Stimulated activated CD4-positive, alpha-beta T cell treated with anti-CD3 and anti-CD28 coated beads, Interleukin-1b, Interleukin-23, amount 100 ng/mL, for 24 hours (primary cell): ENCODE measurements around the gene NACC2.

Experiments used
- DNase-seq, 4 experiments: peaks; one replicate each; pipeline ENCODE4 v3.0.0-alpha.2; 2020; ENCODE audit warnings: low read depth in 4 of 4, low spot score in 1 of 4

The NACC2 gene

GRCh38 chr9:136014147-136014923 lies 80.8 kb downstream of the NACC2 start:
- DNase-seq: no peak

- no peak for DNase-seq
Measured at GRCh38 chr9:136013524-136014034, 81.5 kb downstream of the NACC2 start.

- no peak for DNase-seq
Measured at GRCh38 chr9:136013116-136013515, 82.0 kb downstream of the NACC2 start.

- DNase-seq: no peak
Measured at GRCh38 chr9:136012651-136013050, 82.4 kb downstream of the NACC2 start.

GRCh38 chr9:136011703-136012496 lies 83.2 kb downstream of the NACC2 start:
- DNase-seq: no peak

- DNase-seq: no peak
Measured at GRCh38 chr9:136011376-136011702, 83.8 kb downstream of the NACC2 start.

GRCh38 chr9:136010615-136011361 lies 84.3 kb downstream of the NACC2 start:
- no peak for DNase-seq

GRCh38 chr9:136010176-136010575 lies 84.9 kb downstream of the NACC2 start:
- DNase-seq: no peak

GRCh38 chr9:136009516-136009915 lies 85.6 kb downstream of the NACC2 start:
- no peak for DNase-seq

GRCh38 chr9:136008693-136008997 lies 86.4 kb downstream of the NACC2 start:
- DNase-seq: no peak

- no peak for DNase-seq
Measured at GRCh38 chr9:136007934-136008692, 87.0 kb downstream of the NACC2 start.

GRCh38 chr9:136007276-136007933 lies 87.7 kb downstream of the NACC2 start:
- no peak for DNase-seq

GRCh38 chr9:136006169-136006568 lies 88.9 kb downstream of the NACC2 start:
- DNase-seq: no peak

GRCh38 chr9:136004712-136005111 lies 90.4 kb downstream of the NACC2 start:
- no peak for DNase-seq

- no peak for DNase-seq
Measured at GRCh38 chr9:136004219-136004618, 90.9 kb downstream of the NACC2 start.

GRCh38 chr9:136003411-136004218 lies 91.5 kb downstream of the NACC2 start:
- DNase-seq: no peak

GRCh38 chr9:136002881-136003280 lies 92.2 kb downstream of the NACC2 start:
- no peak for DNase-seq

GRCh38 chr9:136002215-136002614 lies 92.9 kb downstream of the NACC2 start:
- DNase-seq: no peak

- no peak for DNase-seq
Measured at GRCh38 chr9:136001231-136001630, 93.9 kb downstream of the NACC2 start.
